DMS 273 (cell line): ENCODE results near the gene SORCS2.

ENCODE experiments used
- DNase-seq: peaks from one replicate; lab custom pipeline; 2025; ENCODE audit not compliant: unreplicated experiment; lab: John Stamatoyannopoulos, UW

The SORCS2 gene

GRCh38 chr4:7733801-7734650 is 541.7 kb downstream of the SORCS2 start:
- no peak for DNase-seq

- no peak for DNase-seq
Measured at GRCh38 chr4:7734651-7735260, 542.4 kb downstream of the SORCS2 start.

- DNase-seq: no peak
Measured at GRCh38 chr4:7735395-7735794, 543.1 kb downstream of the SORCS2 start.

- no peak for DNase-seq
Measured at GRCh38 chr4:7735961-7736360, 543.6 kb downstream of the SORCS2 start.

- no peak for DNase-seq
Measured at GRCh38 chr4:7736436-7737267, 544.3 kb downstream of the SORCS2 start.

- no peak for DNase-seq
Measured at GRCh38 chr4:7737268-7737645, 544.9 kb downstream of the SORCS2 start.

- no peak for DNase-seq
Measured at GRCh38 chr4:7737752-7738457, 545.6 kb downstream of the SORCS2 start.

- no peak for DNase-seq
Measured at GRCh38 chr4:7738458-7739076, 546.2 kb downstream of the SORCS2 start.

GRCh38 chr4:7739077-7739917 is 547.0 kb downstream of the SORCS2 start:
- DNase-seq: no peak

GRCh38 chr4:7739918-7740865 is 547.9 kb downstream of the SORCS2 start:
- DNase-seq: no peak

- no peak for DNase-seq
Measured at GRCh38 chr4:7740866-7741525, 548.7 kb downstream of the SORCS2 start.

- DNase-seq: no peak
Measured at GRCh38 chr4:7741946-7742806, 549.8 kb downstream of the SORCS2 start.

GRCh38 chr4:7742807-7743280 is 550.5 kb downstream of the SORCS2 start:
- no peak for DNase-seq

- DNase-seq: no peak
Measured at GRCh38 chr4:7744142-7744804, 551.9 kb downstream of the SORCS2 start.

GRCh38 chr4:7745301-7745885 is 553.1 kb downstream of the SORCS2 start:
- DNase-seq: no peak
